SK-MEL-5 (cell line): ENCODE results near the gene MYH7. TPM values are rescaled to one million over a fixed set of nuclear protein-coding genes. Genes with fewer than 3 reads are reported as not detected.
A peak's percentile ranks its signal among the peaks of the same experiment; 100 is the strongest.

Experiments
- DNase-seq: peaks from one replicate; pipeline ENCODE4 v3.0.0-alpha.2; 2016; ENCODE audit warnings: low read depth, low spot score
- in situ Hi-C: cut with HindIII; loops from 2 replicates; pipeline ENCODE4 v1.10.0; 2016; ENCODE audit warnings: low sequenced_read_pairs, high pct_unique_total_duplicates, low pct_unique_long_range_greater_than_20kb
- total RNA-seq: library from RNA; depleted of rRNA; stranded (reverse); fragments of >200 nt; shearing (Covaris generic); gene quantifications from 2 replicates; pipeline ENCODE4 v1.2.3, GENCODE V29; 2014

Gene MYH7
- total RNA-seq, 1 experiment from 2014 or later, result 0.05 TPM

- no peak for DNase-seq
- in situ Hi-C loops, result no loop called here
Measured at GRCh38 chr14:23384364-23385080, 50.9 kb downstream of the MYH7 start.

GRCh38 chr14:23382731-23383440, 52.6 kb downstream of the MYH7 start:
- no peak for DNase-seq
- in situ Hi-C loops, result no loop called here

GRCh38 chr14:23382276-23382675, 53.2 kb downstream of the MYH7 start:
- in situ Hi-C loops, result no loop called here
- no peak for DNase-seq

- no peak for DNase-seq
- in situ Hi-C loops, result no loop called here
Measured at GRCh38 chr14:23381871-23382270, 53.6 kb downstream of the MYH7 start.

- DNase-seq, result no peak
- in situ Hi-C loops, result no loop called here
Measured at GRCh38 chr14:23380976-23381375, 54.5 kb downstream of the MYH7 start.

GRCh38 chr14:23380197-23380914, 55.1 kb downstream of the MYH7 start:
- DNase-seq, result no peak
- in situ Hi-C loops, result no loop called here

GRCh38 chr14:23379366-23380196, 55.9 kb downstream of the MYH7 start:
- DNase-seq, result peak; percentile 60
- in situ Hi-C loops, result no loop called here

- in situ Hi-C loops, result no loop called here
- no peak for DNase-seq
Measured at GRCh38 chr14:23378612-23379220, 56.7 kb downstream of the MYH7 start.

GRCh38 chr14:23377573-23378563, 57.6 kb downstream of the MYH7 start:
- in situ Hi-C loops, result no loop called here
- DNase-seq, result no peak

- in situ Hi-C loops, result no loop called here
- DNase-seq, result no peak
Measured at GRCh38 chr14:23377198-23377550, 58.3 kb downstream of the MYH7 start.

GRCh38 chr14:23376482-23377197, 58.8 kb downstream of the MYH7 start, which contains the start of gene CMTM5:
Gene CMTM5, plus strand, starts transcription at chr14:23377046. Its CDS starts 206 bp downstream, at chr14:23377252.
- in situ Hi-C loops, result no loop called here
- peak; percentile 37 for DNase-seq

GRCh38 chr14:23375527-23376251, 59.8 kb downstream of the MYH7 start:
- DNase-seq, result no peak
- in situ Hi-C loops, result no loop called here

- DNase-seq, result no peak
- in situ Hi-C loops, result no loop called here
Measured at GRCh38 chr14:23373041-23373440, 62.4 kb downstream of the MYH7 start.

GRCh38 chr14:23372509-23372908, 63.0 kb downstream of the MYH7 start, which contains the start of gene IL25:
Gene IL25, plus strand, starts transcription at chr14:23372809.
- in situ Hi-C loops, result no loop called here
- no peak for DNase-seq

- in situ Hi-C loops, result no loop called here
- no peak for DNase-seq
Measured at GRCh38 chr14:23371865-23372264, 63.6 kb downstream of the MYH7 start.
